Hippocampal formation (tissue), 2 donors: ENCODE measurements around the gene RHEX.
"Not testable (repeated sequence)": the region's sequence is repeated elsewhere in the genome, so short reads cannot be mapped to it uniquely, and the experiment has no call there.

ENCODE experiments used
- DNase-seq, 2 donors: peaks; one replicate each; lab custom pipeline; 2025; lab: John Stamatoyannopoulos, UW

The RHEX gene

DNA sequence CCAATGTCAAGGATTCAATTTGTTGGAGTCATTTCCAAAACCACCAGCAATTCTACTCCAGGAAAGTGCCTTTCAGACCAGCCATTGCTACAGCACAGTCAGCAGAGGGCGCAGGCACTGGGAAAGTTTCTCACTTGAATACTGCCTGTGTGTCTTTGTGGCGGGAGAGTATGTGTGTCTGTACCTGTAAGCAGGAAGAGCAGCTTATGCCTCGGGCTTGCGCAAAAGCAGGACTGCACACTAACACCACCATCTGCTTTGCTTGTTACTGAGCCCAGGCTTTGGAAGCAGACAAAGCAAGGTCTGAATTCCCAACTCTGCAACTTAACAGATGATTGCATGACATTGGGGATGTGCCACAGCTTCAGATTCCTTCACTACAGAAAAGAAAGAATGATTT, 22.3 kb upstream of the RHEX start:
- DNase-seq, result peak; percentile 43 to 65

DNA sequence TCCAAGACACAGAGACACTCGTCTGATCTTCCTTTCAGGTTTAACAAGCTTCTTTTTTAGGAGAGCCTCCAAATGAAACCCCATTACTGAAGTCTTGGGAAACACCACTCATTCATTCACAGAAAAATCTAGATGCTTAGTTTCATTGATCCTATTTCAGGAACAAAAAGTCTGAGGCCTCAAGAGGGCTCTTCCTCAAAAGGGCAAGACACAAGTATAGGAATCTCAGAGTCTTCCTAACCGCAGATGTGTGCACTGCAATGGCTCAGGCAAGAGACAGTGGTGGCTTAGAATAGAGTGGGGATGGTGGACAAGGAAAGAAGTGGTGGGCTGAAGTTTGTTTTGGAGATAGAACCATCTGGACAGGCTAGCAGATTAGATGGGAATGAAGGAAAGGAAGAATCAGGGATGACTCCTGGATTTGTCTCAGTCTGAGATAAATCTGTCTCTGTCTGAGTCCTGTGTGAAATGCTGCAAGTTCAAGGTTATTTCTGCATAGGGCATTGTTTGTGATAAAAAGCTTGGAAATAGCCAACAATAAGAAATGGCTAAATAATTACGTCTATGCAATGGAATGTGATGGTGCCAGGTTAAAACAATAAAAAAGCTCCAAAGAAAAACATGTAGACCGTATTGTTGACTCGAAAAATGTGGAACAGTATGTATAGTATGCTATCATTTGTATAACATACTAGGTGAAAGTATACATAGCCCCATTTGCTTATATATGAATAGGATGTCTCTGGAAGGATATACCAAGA, 20.4 kb upstream of the RHEX start:
- no peak for DNase-seq

DNA sequence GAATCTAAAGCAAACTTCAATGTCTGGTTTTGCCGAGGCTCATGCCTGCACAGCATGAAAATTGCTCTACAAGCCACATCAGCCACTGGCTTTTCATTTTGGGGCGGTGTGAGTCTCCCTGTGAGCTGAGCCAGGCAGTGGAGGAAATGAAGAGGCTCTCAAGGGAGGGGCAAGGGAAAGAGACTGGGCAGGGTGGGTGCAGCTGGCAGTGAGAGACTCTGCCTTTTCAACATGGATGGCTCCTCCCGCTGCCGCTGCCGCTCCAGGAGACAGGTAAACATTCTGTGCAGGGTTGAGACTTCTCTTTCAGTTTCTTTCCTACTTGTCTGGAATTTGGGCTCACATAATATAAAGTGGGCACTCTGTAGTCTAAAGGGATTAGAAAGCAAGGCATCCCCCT, 17.9 kb upstream of the RHEX start:
- no peak for DNase-seq

GRCh38 chr1:206036663-206037455, 16.1 kb upstream of the RHEX start:
- DNase-seq, result no peak

- no peak for DNase-seq
These were observed 15.4 kb upstream of the RHEX start for GRCh38 chr1:206037581-206037980.

DNA sequence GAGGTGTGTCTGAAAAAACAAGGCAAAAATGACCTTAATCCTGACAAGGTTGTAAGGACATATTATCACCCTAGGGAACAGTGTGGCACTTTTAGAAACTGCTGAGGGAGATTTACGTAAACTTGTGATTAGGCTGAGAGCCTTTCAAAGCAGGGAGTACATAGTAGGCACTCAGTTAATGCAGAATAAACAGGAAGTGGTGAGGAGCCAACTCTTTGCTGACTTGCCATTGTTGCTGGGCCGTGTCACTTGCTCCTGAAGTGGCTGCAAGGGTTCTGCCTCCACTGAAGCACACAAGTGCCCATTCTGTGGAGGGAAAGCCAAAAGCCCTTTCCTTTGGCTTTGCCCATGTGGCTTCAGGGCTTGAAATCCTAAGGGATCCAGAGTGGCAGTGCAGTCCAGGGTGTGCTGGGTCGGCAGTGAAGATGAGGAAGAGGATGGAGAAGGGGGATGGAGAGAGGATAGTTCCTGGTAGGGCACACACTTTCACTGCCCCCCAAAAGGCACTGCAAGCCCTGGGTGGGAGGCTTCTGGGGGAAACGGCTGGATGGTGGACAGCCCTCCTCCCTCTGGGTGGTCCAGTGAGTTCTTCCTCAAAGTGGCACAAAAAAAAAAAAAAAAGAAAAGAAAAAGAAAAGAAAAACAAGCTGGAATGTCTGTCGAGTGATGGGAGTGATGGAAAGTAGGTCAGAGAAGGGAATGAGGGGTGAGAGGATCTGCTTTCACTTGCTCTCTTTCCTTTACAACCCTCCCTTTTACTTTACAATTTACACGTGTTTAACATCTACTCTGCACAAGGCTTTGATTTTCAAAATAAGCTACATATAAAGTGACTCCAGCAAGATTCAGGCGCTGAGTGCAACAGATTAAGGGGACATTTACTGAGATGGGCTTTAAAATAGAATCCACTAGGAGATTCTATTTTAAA, 13.7 kb upstream of the RHEX start:
- no peak for DNase-seq

DNA sequence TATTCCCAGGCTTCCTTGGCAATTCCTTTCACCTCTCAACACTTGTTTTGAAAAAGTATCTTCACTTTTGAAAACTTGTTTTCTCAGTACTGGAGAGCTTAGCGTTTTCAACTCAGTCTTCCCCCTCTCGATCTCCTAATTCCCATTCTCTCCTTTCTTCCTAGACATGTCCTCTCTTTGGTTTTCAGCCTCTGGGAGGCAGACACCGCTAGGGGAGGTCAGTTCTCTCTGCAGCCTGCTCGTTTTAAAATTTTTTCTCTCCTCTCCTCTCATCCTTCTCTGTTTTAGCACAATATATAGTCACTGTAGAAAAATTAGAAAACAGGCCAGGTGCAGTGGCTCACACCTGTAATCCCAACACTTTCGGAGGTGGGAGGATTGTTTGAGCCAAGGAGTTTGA, 12.6 kb upstream of the RHEX start:
- DNase-seq, result no peak

DNA sequence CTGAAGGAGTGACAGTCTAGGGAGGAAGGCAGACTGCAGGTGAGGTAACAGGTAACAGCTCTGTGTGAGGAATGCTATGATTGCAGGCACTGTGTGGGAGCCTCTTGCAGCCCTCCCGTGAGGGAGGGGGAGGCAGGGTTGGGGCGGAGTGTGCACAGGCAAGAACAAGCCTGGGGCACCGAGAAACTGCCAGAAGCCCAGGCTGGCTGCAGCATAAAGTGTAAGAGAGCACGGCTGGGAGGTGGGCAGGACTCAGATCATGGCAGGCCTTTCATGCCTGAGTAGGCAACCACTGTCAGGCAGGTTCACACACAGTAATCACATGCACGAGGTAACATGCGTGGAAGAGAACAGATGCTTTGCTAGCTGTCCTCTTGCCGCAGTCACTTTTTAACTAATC, 11.3 kb upstream of the RHEX start:
- DNase-seq, result no peak

- DNase-seq, result no peak
These were observed 5.7 kb upstream of the RHEX start for GRCh38 chr1:206047271-206047670.

DNA sequence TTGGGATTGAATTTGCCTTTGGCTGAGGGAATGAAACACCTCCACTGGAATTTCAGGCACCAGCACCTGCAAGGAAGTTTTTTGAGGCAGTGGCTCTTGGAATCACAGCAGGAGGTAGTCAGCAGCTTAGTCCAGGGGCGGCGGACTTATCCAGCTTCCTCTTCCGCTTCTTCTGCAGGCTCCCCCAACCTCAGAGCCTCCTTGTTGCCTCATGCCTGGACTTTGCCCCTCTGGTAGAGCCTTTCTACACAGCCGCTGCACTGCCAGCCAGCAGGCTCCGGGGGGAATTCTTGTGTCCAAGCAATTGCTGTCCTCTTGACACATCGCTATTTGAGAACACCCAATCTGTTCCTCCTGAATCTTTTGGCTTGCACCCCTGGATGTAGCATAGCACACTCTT, 4.4 kb upstream of the RHEX start:
- no peak for DNase-seq

GRCh38 chr1:206049293-206049692, 3.7 kb upstream of the RHEX start:
- no peak for DNase-seq

DNA sequence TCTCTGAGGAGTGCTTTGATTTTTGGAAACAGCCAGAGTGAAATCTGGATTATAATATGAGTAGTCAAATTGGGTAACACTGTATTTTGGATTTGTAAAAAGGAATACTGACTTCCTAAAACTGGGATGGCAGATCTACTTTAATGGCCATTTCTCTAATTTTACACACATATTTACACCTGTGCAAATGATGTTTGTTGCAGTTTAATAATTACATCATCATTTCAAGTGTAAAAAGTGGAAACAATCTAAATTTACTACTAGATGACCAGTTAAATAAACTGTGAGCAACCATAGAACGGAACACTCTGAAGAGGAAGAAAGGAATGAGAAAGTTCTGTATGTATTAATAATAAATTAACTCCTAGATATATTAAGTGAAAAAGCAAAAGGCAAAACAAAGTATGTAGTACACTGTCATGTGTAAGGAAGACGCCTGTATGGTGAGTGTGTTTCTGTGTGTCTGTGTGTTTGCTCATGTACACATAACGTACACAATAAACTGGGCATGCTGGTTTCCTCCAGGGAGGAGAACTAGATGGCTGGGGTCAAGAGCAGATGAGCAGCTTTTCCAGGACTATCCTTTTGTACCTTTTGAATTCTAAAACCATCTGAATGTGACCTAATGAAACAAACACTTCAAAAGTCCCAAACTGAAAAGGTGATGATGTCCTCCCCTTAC, 2.9 kb upstream of the RHEX start:
- DNase-seq, result no peak

DNA sequence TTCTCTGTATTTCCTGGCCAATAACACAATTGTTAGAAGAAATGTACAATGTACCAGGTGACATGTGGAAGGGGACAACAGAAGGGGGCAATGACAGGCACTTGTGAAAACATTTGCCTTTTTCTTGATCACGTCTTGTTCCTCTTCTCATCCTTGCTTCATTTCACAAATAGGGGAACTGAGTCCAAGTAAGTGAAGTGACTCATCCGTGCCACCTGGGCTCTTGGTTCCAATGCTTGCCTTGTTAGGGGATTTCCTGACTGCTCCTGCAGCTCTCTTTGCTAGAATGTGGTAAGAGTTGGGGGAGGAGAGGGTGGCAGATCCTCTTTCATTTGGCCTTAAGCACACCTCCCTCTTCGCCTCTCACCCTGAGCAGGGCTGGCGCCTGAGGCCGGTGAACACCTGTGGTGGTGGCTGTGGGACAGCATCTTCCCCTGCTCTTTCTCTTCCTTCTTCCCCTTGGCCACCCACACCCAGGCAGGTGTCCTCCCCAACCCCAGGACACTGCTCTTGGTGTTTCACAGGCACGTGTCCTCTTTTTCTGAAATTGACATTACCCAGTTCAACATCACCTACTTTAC, 2.2 kb upstream of the RHEX start:
- DNase-seq, result no peak

DNA sequence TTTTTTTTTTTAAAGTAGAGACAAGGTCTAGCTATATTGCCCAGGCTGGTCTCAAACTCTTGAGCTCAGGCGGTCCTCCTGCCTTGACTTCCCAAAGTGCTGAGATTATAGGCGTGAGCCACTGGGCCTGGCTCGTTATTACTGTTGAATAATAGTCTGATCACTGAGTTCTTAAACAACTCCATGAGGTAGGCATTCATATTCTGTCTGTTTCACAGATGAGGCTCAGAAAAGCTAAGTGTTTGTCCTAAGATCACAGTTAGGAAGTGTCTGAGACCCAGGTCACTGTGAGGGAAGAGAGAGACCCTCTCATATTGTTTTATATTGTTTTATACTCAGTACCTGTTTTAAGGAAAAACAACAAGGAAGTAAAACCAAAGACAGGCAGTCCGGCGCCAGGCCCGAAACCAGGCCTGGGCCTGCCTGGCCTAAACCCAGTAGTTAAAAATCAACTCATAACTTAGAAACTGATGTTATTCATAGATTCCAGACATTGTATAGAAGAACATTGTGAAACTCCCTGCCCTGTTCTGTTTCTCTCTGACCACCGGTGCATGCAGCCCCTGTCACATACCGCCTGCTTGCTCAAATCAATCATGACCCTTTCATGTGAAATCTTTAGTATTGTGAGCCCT, 625 bp upstream of the RHEX start:
- DNase-seq, result not testable (repeated sequence)

DNA sequence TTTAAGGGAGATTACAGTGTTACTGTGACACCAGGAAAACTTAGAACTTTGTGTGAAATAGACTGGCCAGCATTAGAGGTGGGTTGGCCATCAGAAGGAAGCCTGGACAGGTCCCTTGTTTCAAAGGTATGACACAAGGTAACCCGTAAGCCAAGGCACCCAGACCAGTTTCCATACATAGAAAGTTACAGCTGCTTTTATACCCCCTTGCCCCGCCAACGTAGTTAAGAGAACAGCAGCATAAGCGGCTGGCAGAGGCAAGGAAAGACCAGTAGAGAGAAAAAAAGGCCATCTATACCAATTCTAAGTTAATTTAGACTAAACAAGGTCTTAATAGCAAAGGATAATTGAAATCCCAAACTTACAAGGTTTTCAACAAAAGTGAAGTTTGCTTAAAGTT, 643 bp downstream of the RHEX start:
- DNase-seq, result not testable (repeated sequence)

DNA sequence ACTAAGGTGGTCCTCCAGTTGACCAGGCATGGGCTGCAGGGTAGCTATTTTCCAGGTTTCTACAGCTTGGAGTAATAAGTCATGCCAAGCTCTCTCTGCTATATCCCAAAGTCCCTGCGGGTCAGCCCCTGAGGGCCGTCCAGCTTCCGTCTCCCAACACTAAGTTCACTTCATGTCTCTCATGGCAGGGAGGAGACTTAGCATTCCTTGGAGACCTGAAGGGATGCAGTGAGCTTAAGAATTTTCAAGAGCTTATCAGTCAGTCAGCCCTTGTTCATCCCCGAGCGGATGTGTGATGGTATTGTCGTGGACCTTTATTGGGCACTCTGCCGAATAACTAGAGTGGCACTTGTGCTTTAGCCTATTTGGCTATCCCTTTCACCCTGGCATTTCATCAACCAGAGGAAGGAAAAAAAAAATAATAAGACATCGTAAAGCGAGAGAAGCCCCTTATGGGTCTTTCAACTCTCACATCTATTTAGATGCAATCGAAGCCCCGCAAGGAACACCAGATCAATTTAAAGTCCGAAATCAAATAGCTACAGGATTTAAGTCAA, 2.2 kb downstream of the RHEX start:
- not testable (repeated sequence) for DNase-seq

GRCh38 chr1:206055639-206056323, 2.8 kb downstream of the RHEX start:
- not testable (repeated sequence) for DNase-seq

DNA sequence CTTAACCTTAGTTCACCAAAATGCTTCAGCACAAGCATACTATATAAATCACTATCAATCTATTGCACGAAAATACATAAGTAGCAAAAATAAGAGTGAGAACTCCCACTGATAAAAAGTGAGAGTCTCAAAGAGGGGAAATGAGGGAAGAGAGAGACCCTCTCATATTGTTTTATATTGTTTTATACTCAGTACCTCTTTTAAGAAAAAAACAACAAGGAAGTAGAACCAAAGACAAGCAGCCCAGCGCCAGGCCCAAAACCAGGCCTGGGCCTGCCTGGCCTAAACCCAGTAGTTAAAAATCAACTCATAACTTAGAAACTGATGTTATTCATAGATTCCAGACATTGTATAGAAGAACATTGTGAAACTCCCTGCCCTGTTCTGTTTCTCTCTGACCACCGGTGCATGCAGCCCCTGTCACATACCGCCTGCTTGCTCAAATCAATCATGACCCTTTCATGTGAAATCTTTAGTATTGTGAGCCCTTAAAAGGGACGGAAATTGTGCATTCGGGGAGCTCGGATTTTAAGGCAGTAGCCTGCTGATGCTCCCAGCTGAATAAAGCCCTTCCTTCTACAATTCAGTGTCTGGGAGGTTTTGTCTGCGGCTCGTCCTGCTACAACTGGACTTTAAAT, 5.4 kb downstream of the RHEX start:
- not testable (repeated sequence) for DNase-seq

GRCh38 chr1:206058927-206059292, 5.9 kb downstream of the RHEX start:
- DNase-seq, result no peak
